GM12878 (cell line): ENCODE data around the gene GPR107. TPM values are rescaled to one million over a fixed set of nuclear protein-coding genes. Genes with fewer than 3 reads are reported as not detected.

Experiments used
- ATAC-seq: fragments of 200-7000 bp; cut with Tn5 transposase; 3 replicates; pipeline ENCODE4 v1.9.1; 2020; ENCODE audit warnings: mild to moderate bottlenecking, moderate library complexity
- BruUV-seq: library from RNA; stranded (reverse); fragments of 400-500 nt; replicated peaks from 2 replicates; lab custom pipeline; 2021; lab: Mats Ljungman, UMichigan
- CTCF ChIA-PET: fragments of 300-600 bp; sonication (Branson Sonifier 250); formaldehyde crosslinking; extraction: SDS; loops from one replicate; lab custom pipeline; 2021; ENCODE audit warnings: inconsistent platforms; lab: Yijun Ruan, JAX
- POLR2A ChIA-PET: fragments of 350-600 bp; formaldehyde crosslinking; extraction: SDS; loops from one replicate; lab custom pipeline; 2021; ENCODE audit warnings: inconsistent platforms; lab: Charles Lee
- RAD21 ChIA-PET: fragments of 300-600 bp; sonication (Branson Sonifier 250); formaldehyde crosslinking; loops from one replicate; lab custom pipeline; 2023; ENCODE audit warnings: antibody characterized with exemption; ENCODE audit not compliant: unreplicated experiment; lab: Charles Lee
- SMC1A ChIA-PET: fragments of 300-600 bp; sonication (Branson Sonifier 250); formaldehyde crosslinking; loops from one replicate; lab custom pipeline; 2023; ENCODE audit not compliant: unreplicated experiment, uncharacterized antibody; lab: Charles Lee
- DNase-seq: peaks from one replicate; pipeline ENCODE4 v3.0.0-alpha.2; 2011; ENCODE audit warnings: low read depth, low spot score
- FAIRE-seq: peaks from 3 replicates; lab custom pipeline; 2011; peaks lifted over from hg19 to GRCh38; lab: Jason Lieb, UNC
- H2AFZ ChIP-seq: 2 replicates; pipeline ENCODE4 v1.6.0; 2011; ENCODE audit warnings: low read depth, low read length, control low read depth; ENCODE audit not compliant: control insufficient read depth
- H3K27ac ChIP-seq: 2 replicates; pipeline ENCODE4 v1.5.1; 2011; ENCODE audit warnings: control low read depth; ENCODE audit not compliant: control insufficient read depth, insufficient read depth
- H3K27me3 ChIP-seq, 2 experiments: replicated peaks in 1 of 2; 2 replicates each; pipeline versions ENCODE4 v1.6.0 to v1.6.1; 2011; ENCODE audit warnings: low read length in 1 of 2; ENCODE audit not compliant: control insufficient read depth in 2 of 2, insufficient read depth in 2 of 2
- H3K36me3 ChIP-seq, 2 experiments: 2 replicates each; pipeline ENCODE4 v1.5.1; 2011; ENCODE audit warnings: low read length in 1 of 2; ENCODE audit not compliant: control insufficient read depth in 2 of 2, insufficient read depth in 2 of 2
- H3K4me1 ChIP-seq: 2 replicates; pipeline ENCODE4 v1.6.1; 2011; ENCODE audit warnings: mild to moderate bottlenecking, low read length, moderate library complexity, mixed read lengths; ENCODE audit not compliant: control insufficient read depth, insufficient read depth
- H3K4me2 ChIP-seq: 2 replicates; pipeline ENCODE4 v1.6.0; 2011; ENCODE audit warnings: control low read depth; ENCODE audit not compliant: control insufficient read depth, insufficient read depth
- H3K4me3 ChIP-seq: fragments of 200-600 bp; sonication (generic); 2 replicates; pipeline ENCODE4 v1.5.1; 2016
- H3K79me2 ChIP-seq: 2 replicates; pipeline ENCODE4 v1.6.0; 2011; ENCODE audit warnings: low read length; ENCODE audit not compliant: control insufficient read depth, insufficient read depth
- H3K9ac ChIP-seq: 2 replicates; pipeline ENCODE4 v1.8.0; 2011; ENCODE audit warnings: low read length, control low read depth, mixed read lengths; ENCODE audit not compliant: control insufficient read depth, insufficient read depth
- H3K9me3 ChIP-seq: replicated peaks from 3 replicates; pipeline ENCODE4 v1.5.1; 2011; ENCODE audit warnings: mild to moderate bottlenecking, low read length; ENCODE audit not compliant: control insufficient read depth, insufficient read depth
- H4K20me1 ChIP-seq: 2 replicates; pipeline ENCODE4 v1.6.0; 2011; ENCODE audit not compliant: control insufficient read depth, insufficient read depth
- EED ChIP-seq: sonication (generic); IDR thresholded peaks from 2 replicates; pipeline ENCODE4 v1.6.1; 2016; ENCODE audit warnings: antibody characterized with exemption, low read depth
- JUNB ChIP-seq: IDR thresholded peaks from 2 replicates; pipeline ENCODE4 v1.6.1; 2016; ENCODE audit warnings: antibody characterized with exemption, mild to moderate bottlenecking
- NFYB ChIP-seq: IDR thresholded peaks from 2 replicates; pipeline ENCODE4 v1.6.1; 2011; ENCODE audit warnings: low read depth, mild to moderate bottlenecking, low read length, improper control_type of control experiment, moderate library complexity; ENCODE audit not compliant: insufficient read depth
- TAF1 ChIP-seq: IDR thresholded peaks from 2 replicates; pipeline ENCODE4 v1.6.1; 2011; ENCODE audit warnings: mild to moderate bottlenecking, low read depth, low read length, borderline replicate concordance
- USF1 ChIP-seq: IDR thresholded peaks from 2 replicates; pipeline ENCODE4 v1.6.1; 2011; ENCODE audit warnings: borderline replicate concordance, low read depth, mild to moderate bottlenecking, moderate library complexity, mixed read lengths, low read length; ENCODE audit not compliant: insufficient read depth; ENCODE audit errors: extremely low read length
- ZBED1 ChIP-seq: IDR thresholded peaks from 2 replicates; pipeline ENCODE4 v1.6.1; 2016; ENCODE audit warnings: borderline replicate concordance
- WGBS: methylation state at CpG from one replicate; pipeline ENCODE4 v1.1.6; 2016; ENCODE audit warnings: low lambda C conversion rate; ENCODE audit not compliant: insufficient replicate concordance, insufficient coverage; ENCODE audit errors: missing lambda C conversion rate; 5-methylcytosine and 5-hydroxymethylcytosine counted together
- in situ Hi-C: fragments of 300-500 bp; cut with MboI; formaldehyde crosslinking; loops from 9 replicates; pipeline ENCODE4 v1.14.3; 2018; ENCODE audit warnings: mixed read lengths
- intact Hi-C: fragments of 100-400 bp; cut with micrococcal nuclease; formaldehyde crosslinking; loops from one replicate; pipeline ENCODE4 v1.14.2; 2022; ENCODE audit not compliant: unreplicated experiment
- polyA plus RNA-seq, 11 experiments: library from polyadenylated mRNA; depleted of rRNA in 4 of 11; unstranded in 6 of 11; stranded (reverse) in 5 of 11; fragments of >200 nt; fragmentation: Nextera tagmentation in 4 of 11; fragmentation: Illumina TruSeq in 1 of 11; extraction: Ambion mirVana in 4 of 11; extraction: Trizol in 1 of 11; gene quantifications; 1 replicate in 1 of 11; 2 replicates in 10 of 11; pipeline versions ENCODE4 v1.2.1 to v1.2.3, GENCODE V29; 2011 to 2016; ENCODE audit warnings: inconsistent platforms in 2 of 11, missing spikeins in 2 of 11, low read depth in 1 of 11
- total RNA-seq, 4 experiments: library from RNA; depleted of rRNA in 3 of 4; stranded (reverse); fragments of >200 nt in 3 of 4; fragmentation: Illumina TruSeq in 1 of 4; extraction: Trizol in 1 of 4; gene quantifications; 2 replicates each; pipeline versions ENCODE4 v1.2.1 to v1.2.3, GENCODE V29; 2013 to 2021

The GPR107 gene
- total and polyA plus RNA-seq, 10 of the 15 experiments (the other 5 are each of a cell fraction or from before 2014, with no cell fraction given), result 2.7 to 21.4 (median 10.6) TPM

- TF ChIP-seq USF1 (no peak), EED (no peak), TAF1 (no peak)
Observed at GRCh38 chr9:130179331-130179907, 125.7 kb downstream of the GPR107 start (continued).

GRCh38 chr9:130180516-130180915 is 126.8 kb downstream of the GPR107 start:
- BruUV-seq, result no TSS peak
- no peak for DNase-seq
- Histone ChIP-seq H4K20me1 (no peaks in the 10 kb centered on the region), H3K4me1 (no peaks in the 10 kb centered on the region; the same call in 1 of the 2 replicates), H3K79me2 (no peaks in the 10 kb centered on the region), H3K9me3 (no peaks in the 10 kb centered on the region), H3K27me3 (no peaks in the 10 kb centered on the region; a peak in 1 of 4 replicates)
- no peak for ATAC-seq
- intact Hi-C loops (no loop called here), in situ Hi-C loops (no loop called here)
- ChIA-PET SMC1A (no interaction called here), CTCF (no interaction called here), POLR2A (no interaction called here), RAD21 (no interaction called here)
- no peak for FAIRE-seq
- WGBS, result 53% methylated on average over 12 of the region's 12 CpGs
- no peak for TF ChIP-seq JUNB
- no peak for TF ChIP-seq ZBED1
- no peak for TF ChIP-seq NFYB
- TF ChIP-seq, all 136 proteins: peak for 0
- Histone ChIP-seq H3K9ac (no peak overlapping the region), H3K4me2 (no peak overlapping the region), H2AFZ (no peak overlapping the region), H3K4me3 (no peak overlapping the region), H3K27ac (no peak overlapping the region), H3K36me3 (no peaks in the 10 kb centered on the region)
